Measurements from ENCODE around the gene SEPTIN7.
A peak's percentile ranks its signal among the peaks of the same experiment; 100 is the strongest.

Gene SEPTIN7

DNA sequence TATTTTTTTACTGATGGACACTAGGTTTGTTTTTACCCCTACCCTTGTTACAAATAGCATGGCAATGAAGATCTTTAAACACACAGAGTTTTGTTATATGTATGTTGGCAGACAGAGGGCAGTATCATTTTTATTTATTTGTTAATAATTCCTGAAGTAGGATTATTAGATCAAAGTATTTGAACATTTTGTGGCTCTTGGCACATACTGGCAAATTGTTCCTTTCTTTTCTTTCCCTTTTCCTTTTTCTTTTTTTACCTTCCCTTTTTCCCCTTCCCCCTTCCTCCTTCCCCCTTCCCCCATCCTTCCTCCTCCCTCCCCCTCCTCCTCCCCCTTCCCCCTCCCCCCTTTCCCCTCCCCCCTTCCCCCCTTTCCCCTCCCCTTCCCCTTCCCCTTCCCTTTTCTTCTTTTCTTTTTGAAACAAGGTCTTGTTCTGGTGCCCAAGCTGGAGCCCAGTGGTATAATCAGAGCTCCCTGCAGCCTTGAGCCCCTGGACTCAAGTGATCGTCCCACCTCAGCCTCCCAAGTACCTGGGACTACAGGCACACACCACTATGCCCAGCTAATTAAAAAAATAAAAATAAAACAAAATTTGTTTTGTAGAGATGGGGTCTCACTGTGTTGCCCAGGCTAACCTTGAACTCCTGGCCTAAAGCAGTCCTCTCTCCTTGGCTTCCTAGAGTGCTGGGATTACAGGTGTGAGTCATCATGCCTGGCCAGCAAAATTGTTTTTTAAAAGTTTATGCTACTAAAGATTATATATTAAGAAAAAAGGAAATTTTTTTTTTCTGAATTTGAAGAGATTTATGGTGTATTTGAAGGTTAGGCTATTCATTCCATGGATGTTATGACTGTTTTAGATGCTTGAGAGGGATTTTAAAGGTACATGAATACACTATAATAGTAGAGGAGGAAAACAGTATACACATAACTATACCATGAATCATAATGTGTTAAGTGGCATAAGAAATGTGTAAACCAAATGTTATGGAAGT, 39.3 kb downstream of the SEPTIN7 start:
- no peak for DNase-seq

DNA sequence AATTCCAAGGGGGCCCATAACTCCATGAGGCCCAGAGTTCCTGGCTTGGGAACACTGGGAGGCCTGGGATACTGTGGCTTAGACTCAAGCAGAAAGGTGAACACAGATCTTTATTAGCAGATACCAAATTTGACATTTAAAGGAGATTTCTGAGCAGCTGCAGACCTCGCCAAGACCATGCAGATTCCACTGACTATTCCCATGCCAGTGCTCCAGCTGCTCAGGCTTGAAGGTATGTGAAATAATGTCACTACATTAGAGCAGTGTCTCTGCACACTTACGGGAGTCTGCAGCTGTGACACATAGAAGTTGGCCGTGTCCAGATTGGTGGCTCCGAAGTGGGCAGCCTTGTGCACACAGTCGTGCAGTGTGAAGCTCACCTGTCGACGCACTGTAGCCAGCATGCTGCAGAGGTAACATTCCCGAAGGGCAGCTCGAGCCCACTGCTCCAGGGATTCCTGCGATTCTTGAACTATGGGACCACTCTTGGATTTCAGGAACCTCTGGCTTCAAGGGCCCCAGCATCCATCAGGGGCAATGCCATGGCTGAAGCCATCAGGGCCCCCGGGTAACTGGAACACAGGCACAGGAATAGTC, 46.1 kb downstream of the SEPTIN7 start:
- peak; percentile 33 for DNase-seq

DNA sequence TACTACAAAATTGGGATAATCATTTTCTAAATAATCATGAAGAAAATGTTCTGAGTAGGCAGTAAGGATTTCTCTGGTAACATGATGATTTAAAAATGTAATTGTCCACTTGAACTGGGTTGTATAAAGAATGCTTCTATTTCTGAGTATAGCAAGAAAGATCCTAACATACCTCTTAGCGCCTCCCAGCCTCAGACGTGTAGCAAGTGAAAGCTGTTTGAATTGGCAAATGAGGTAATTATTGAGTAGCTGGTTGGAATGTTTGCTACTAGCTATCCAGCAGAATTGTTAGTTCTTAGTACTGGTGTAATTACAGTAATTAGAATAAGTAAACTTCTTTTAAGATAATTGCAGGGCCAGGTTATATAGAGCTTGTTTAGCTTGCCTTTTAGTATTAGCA, 47.9 kb downstream of the SEPTIN7 start:
- no peak for DNase-seq

DNA sequence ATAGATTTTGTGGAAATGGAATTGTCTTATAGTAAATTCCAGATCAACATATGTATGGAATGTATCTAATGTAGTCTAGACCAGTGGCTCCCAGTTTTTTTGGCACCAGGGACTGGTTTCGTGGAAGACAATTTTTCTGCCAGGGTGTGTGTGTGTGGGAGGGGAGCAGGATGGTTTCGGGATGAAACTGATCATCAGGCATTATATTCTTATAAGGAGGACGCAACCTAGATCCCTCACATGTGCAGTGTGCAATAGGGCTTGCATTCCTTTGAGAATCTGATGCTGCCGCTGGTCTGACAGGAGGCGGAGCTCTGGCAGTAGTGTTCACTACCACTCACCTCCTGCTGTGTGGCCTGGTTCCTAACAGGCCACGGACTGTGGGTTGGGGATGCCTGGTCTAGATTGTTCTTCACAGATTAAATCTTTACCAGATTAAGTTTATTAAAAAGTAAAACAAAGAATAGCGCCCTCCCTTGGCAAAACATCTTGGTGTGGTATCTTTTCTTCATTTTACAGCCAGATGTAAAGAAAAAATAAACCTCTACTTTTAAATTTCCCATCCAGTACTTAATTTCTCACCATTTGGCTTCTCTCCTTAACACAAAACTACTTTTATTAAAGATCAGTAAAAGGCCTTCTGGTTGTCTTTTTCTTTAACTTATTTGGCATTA, 48.4 kb downstream of the SEPTIN7 start:
- DNase-seq: no peak

DNA sequence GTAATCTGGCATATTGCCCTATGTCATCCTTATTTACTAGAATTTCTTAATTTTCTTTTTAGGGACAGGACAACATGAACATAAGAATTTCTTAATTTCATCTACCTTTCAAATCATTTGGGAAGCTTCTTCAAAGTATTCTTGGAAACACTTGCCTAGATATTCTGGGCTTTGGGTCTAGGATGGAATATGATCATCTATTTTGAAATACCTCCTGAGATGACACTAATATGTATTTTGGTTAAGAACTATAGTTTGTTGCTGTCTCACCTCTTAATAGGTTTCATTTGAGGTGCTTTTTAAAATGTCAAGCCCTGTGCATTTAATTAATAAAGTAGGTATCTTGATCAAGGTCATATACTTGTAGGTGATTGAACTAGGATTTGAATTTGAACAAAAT, 49.1 kb downstream of the SEPTIN7 start:
- DNase-seq: no peak
